NCI-H1436 treated with DMSO at 0.1 percent for 48 hours (cell line): Measurements from ENCODE around the gene PCDHB9.

Source experiments
- DNase-seq: peaks from one replicate; lab custom pipeline; 2025; lab: John Stamatoyannopoulos, UW

Gene PCDHB9

GRCh38 chr5:141236516-141237313 is 49.8 kb downstream of the PCDHB9 start:
- no peak for DNase-seq
